Bronchial epithelial cell (primary cell): ENCODE measurements around the gene FGFR3. TPM values are rescaled to one million over a fixed set of nuclear protein-coding genes. Genes with fewer than 3 reads are reported as not detected.

Experiments
- DNase-seq: peaks from one replicate; pipeline ENCODE4 v3.0.0-alpha.2; 2010; ENCODE audit warnings: low read depth
- FAIRE-seq: peaks from 2 replicates; lab custom pipeline; 2011; peaks lifted over from hg19 to GRCh38; lab: Jason Lieb, UNC
- H3K27me3 ChIP-seq: 2 replicates; pipeline ENCODE4 v1.5.1; 2011; ENCODE audit warnings: low read length; ENCODE audit not compliant: control insufficient read depth, insufficient read depth
- H3K36me3 ChIP-seq: 2 replicates; pipeline ENCODE4 v1.5.1; 2011; ENCODE audit warnings: low read length; ENCODE audit not compliant: control insufficient read depth, insufficient read depth
- H3K4me3 ChIP-seq: 2 replicates; pipeline ENCODE4 v1.5.1; 2011; ENCODE audit warnings: mild to moderate bottlenecking, low read depth, low read length, control low read depth
- CTCF ChIP-seq: IDR thresholded peaks from 2 replicates; pipeline ENCODE4 v1.5.1; 2011; ENCODE audit warnings: mild to moderate bottlenecking, moderate library complexity, low read length, control low read depth, inconsistent platforms; ENCODE audit not compliant: insufficient read depth, severe bottlenecking
- total RNA-seq: library from RNA; depleted of rRNA; stranded (reverse); fragments of >200 nt; gene quantifications from 2 replicates; pipeline ENCODE4 v1.2.1, GENCODE V29; 2014

FGFR3 gene
- total RNA-seq, 1 donor from 2014 or later = 29.0 TPM

- Histone ChIP-seq H3K4me3 (no peak overlapping the region), H3K27me3 (peaks cover 1% of the 10 kb centered on the region), H3K36me3 (no peaks in the 10 kb centered on the region)
- no peak for DNase-seq
- no peak for TF ChIP-seq CTCF
- FAIRE-seq = no peak
Measured at GRCh38 chr4:1784395-1784788, 8.7 kb upstream of the FGFR3 start.

- peaks cover 1% of the 10 kb centered on the region for H3K27me3 ChIP-seq
- FAIRE-seq = no peak
- no peak for TF ChIP-seq CTCF
- no peaks in the 10 kb centered on the region for H3K36me3 ChIP-seq
- DNase-seq = no peak
- no peak overlapping the region for H3K4me3 ChIP-seq
Measured at GRCh38 chr4:1784789-1785591, 8.1 kb upstream of the FGFR3 start.

- no peak overlapping the region for H3K4me3 ChIP-seq
- H3K36me3 ChIP-seq = no peaks in the 10 kb centered on the region
- peaks cover 1% of the 10 kb centered on the region for H3K27me3 ChIP-seq
- DNase-seq (no peak), FAIRE-seq (no peak)
- no peak for TF ChIP-seq CTCF
Measured at GRCh38 chr4:1785592-1785991, 7.5 kb upstream of the FGFR3 start.

DNA sequence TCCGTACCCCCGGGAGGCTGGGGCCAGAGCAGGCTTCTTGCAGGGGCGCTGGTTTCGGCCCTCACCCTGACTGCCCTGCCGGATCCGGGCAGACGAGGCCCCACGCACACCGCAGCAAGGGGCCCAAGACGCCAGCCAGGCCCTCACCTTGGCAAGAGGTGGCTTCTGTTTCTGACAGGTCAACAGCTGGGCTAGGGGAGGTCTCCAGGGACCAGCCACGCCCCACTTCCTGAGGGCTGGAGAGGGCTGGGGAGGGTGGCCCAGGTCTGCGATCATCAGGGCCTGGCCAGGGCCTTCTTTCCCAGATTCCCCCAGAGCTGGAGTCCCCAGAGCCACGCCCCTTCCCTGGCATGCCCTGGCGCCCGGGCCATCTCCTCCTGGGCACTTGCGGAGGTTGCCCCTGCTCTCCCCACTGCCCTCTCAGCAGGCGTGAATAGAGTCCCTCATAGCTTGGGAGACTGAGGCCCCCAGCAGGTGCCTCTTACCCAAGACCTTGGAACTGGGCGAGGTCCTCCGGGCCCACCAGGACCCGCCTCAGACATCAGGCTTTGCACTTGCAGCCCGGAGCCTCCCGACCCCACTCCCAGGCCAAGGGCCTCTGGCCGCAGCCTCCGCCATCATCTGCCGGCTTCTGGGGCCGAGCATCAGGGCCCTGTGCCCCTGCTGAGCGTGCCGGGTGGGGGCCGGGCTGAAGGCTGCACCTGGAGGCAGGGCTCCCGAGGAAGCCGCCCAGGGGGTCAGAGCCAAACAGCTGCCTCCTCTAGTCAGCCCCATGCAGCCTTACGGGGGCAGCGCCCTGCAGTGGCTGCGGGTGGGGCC is 6.3 kb upstream of the FGFR3 start:
- H3K4me3 ChIP-seq = no peak overlapping the region
- TF ChIP-seq CTCF = no peak
- H3K27me3 ChIP-seq = peaks cover 1% of the 10 kb centered on the region
- DNase-seq (no peak), FAIRE-seq (no peak)
- H3K36me3 ChIP-seq = no peaks in the 10 kb centered on the region

GRCh38 chr4:1787411-1788077 is 5.5 kb upstream of the FGFR3 start:
- FAIRE-seq = no peak
- TF ChIP-seq CTCF = no peak
- DNase-seq = no peak
- H3K36me3 ChIP-seq = no peaks in the 10 kb centered on the region
- H3K4me3 ChIP-seq = no peak overlapping the region
- peaks cover 1% of the 10 kb centered on the region for H3K27me3 ChIP-seq
